Thoracic aorta (tissue), 2 donors: ENCODE data around the gene GDNF. TPM values are rescaled to one million over a fixed set of nuclear protein-coding genes. Genes with fewer than 3 reads are reported as not detected.

Experiments
- ATAC-seq: fragments of 150-250 bp; one replicate; pipeline ENCODE4 v1.8.0; 2017; ENCODE audit warnings: low read depth; ENCODE audit not compliant: insufficient number of reproducible peaks, low FRiP score
- DNase-seq: peaks from one replicate; pipeline ENCODE4 v3.0.0-alpha.2; 2020; ENCODE audit warnings: low spot score
- H3K27ac ChIP-seq, 2 donors: fragments of 200-600 bp; sonication (generic); 1 replicate in 1 of 2; 2 replicates in 1 of 2; pipeline ENCODE4 v1.5.1; 2016; ENCODE audit warnings: mild to moderate bottlenecking in 2 of 2, moderate library complexity in 2 of 2
- H3K27me3 ChIP-seq: fragments of 200-600 bp; sonication (generic); replicated peaks from 2 replicates; pipeline ENCODE4 v1.6.0; 2016; ENCODE audit warnings: mild to moderate bottlenecking; ENCODE audit not compliant: insufficient read depth
- H3K36me3 ChIP-seq: fragments of 200-600 bp; sonication (generic); one replicate; pipeline ENCODE4 v1.5.1; 2016
- H3K4me1 ChIP-seq, 2 donors: fragments of 200-600 bp; sonication (generic); 1 replicate in 1 of 2; 2 replicates in 1 of 2; pipeline versions ENCODE4 v1.5.1 to v1.6.0; 2016; ENCODE audit warnings: low read depth in 2 of 2, mild to moderate bottlenecking in 1 of 2; ENCODE audit not compliant: control insufficient read depth in 1 of 2
- H3K4me3 ChIP-seq: fragments of 200-600 bp; sonication (generic); 2 replicates; pipeline ENCODE4 v1.5.1; 2016; ENCODE audit warnings: mild to moderate bottlenecking
- H3K9me3 ChIP-seq: fragments of 200-600 bp; sonication (generic); 2 replicates; pipeline ENCODE4 v1.5.1; 2016
- total RNA-seq, 2 donors: library from RNA; depleted of rRNA; stranded (reverse); fragments of >200 nt; gene quantifications; one replicate each; pipeline versions ENCODE4 v1.1.0 to v1.2.3, GENCODE V29; 2016
- TF ChIP-seq, protein P1 (sequence below): fragments of 200-600 bp; sonication (generic); IDR thresholded peaks from one replicate; pipeline ENCODE4 v1.5.1; 2019; ENCODE audit warnings: antibody characterized with exemption

GDNF gene
- total RNA-seq, 2 donors from 2014 or later, result 1.3 TPM; not detected in 1

GRCh38 chr5:37773809-37774208 lies 66.0 kb downstream of the GDNF start:
- no peaks in the 10 kb centered on the region for H3K4me1 ChIP-seq
- TF ChIP-seq, protein P1, sequence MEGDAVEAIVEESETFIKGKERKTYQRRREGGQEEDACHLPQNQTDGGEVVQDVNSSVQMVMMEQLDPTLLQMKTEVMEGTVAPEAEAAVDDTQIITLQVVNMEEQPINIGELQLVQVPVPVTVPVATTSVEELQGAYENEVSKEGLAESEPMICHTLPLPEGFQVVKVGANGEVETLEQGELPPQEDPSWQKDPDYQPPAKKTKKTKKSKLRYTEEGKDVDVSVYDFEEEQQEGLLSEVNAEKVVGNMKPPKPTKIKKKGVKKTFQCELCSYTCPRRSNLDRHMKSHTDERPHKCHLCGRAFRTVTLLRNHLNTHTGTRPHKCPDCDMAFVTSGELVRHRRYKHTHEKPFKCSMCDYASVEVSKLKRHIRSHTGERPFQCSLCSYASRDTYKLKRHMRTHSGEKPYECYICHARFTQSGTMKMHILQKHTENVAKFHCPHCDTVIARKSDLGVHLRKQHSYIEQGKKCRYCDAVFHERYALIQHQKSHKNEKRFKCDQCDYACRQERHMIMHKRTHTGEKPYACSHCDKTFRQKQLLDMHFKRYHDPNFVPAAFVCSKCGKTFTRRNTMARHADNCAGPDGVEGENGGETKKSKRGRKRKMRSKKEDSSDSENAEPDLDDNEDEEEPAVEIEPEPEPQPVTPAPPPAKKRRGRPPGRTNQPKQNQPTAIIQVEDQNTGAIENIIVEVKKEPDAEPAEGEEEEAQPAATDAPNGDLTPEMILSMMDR, result no peak
- DNase-seq, result no peak
- no peaks in the 10 kb centered on the region for H3K27me3 ChIP-seq
- ATAC-seq, result no peak
- H3K9me3 ChIP-seq, result no peaks in the 10 kb centered on the region
- no peaks in the 10 kb centered on the region for H3K36me3 ChIP-seq
- no peak overlapping the region for H3K27ac ChIP-seq
- H3K4me3 ChIP-seq, result no peak overlapping the region

- TF ChIP-seq, protein P1, result no peak
- DNase-seq (no peak), ATAC-seq (no peak)
- Histone ChIP-seq H3K4me1 (no peaks in the 10 kb centered on the region), H3K9me3 (no peaks in the 10 kb centered on the region), H3K27me3 (no peaks in the 10 kb centered on the region), H3K4me3 (no peak overlapping the region), H3K36me3 (no peaks in the 10 kb centered on the region), H3K27ac (no peak overlapping the region)
Observed at GRCh38 chr5:37772255-37772654, 67.6 kb downstream of the GDNF start.

DNA sequence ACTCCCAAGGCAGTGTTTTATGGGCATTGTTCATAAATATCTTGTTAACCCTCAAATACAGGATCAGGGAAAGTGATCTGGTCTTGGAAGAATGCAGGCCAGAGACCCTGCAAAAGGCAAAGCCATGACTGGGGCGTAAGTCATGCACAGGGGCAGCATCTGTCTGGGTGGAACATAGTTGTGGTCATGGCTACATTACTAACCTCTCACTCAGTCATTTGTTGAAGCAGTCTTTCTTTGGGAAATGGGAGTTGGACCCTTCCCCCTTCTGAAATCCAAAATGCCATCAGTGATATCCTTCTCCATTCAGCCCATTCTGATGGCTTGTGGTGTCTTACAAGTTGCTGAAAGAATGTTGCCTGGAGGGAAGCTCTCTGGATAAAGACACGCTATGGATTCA lies 68.1 kb downstream of the GDNF start:
- no peak for DNase-seq
- Histone ChIP-seq H3K4me1 (no peaks in the 10 kb centered on the region), H3K27me3 (no peaks in the 10 kb centered on the region), H3K36me3 (no peaks in the 10 kb centered on the region), H3K4me3 (no peak overlapping the region), H3K9me3 (no peaks in the 10 kb centered on the region), H3K27ac (no peak overlapping the region)
- TF ChIP-seq, protein P1, result no peak
- ATAC-seq, result no peak

DNA sequence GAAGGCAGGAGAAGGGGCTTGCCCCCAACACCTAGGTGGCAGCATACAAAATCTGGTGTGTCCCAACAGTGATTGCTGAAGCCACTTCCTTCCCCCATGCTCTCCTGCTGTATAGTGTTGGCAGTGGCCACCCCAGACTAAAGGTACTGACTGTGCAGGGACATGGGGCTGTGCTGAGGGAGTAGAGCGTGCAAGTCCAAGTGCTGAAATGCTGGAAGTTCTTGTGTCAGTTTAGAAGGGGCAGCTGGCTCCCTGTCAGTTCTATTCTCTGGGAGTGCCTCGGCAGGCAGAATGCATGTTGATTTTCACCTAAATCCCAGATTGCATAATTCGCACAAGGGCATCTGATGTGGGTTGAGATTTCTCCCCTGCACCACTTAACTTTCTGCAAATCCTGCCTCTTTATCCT lies 68.6 kb downstream of the GDNF start:
- DNase-seq (no peak), ATAC-seq (no peak)
- H3K27ac ChIP-seq, result no peak overlapping the region
- no peaks in the 10 kb centered on the region for H3K9me3 ChIP-seq
- no peaks in the 10 kb centered on the region for H3K27me3 ChIP-seq
- H3K4me1 ChIP-seq, result no peaks in the 10 kb centered on the region
- H3K36me3 ChIP-seq, result no peaks in the 10 kb centered on the region
- TF ChIP-seq, protein P1, result no peak
- H3K4me3 ChIP-seq, result no peak overlapping the region

GRCh38 chr5:37770786-37771185 lies 69.1 kb downstream of the GDNF start:
- TF ChIP-seq, protein P1, result no peak
- Histone ChIP-seq H3K4me3 (no peak overlapping the region), H3K9me3 (no peaks in the 10 kb centered on the region), H3K27ac (no peak overlapping the region), H3K4me1 (no peaks in the 10 kb centered on the region), H3K36me3 (no peaks in the 10 kb centered on the region), H3K27me3 (no peaks in the 10 kb centered on the region)
- no peak for ATAC-seq
- DNase-seq, result no peak
